ENCODE results near the gene KIFC1.

DNA sequence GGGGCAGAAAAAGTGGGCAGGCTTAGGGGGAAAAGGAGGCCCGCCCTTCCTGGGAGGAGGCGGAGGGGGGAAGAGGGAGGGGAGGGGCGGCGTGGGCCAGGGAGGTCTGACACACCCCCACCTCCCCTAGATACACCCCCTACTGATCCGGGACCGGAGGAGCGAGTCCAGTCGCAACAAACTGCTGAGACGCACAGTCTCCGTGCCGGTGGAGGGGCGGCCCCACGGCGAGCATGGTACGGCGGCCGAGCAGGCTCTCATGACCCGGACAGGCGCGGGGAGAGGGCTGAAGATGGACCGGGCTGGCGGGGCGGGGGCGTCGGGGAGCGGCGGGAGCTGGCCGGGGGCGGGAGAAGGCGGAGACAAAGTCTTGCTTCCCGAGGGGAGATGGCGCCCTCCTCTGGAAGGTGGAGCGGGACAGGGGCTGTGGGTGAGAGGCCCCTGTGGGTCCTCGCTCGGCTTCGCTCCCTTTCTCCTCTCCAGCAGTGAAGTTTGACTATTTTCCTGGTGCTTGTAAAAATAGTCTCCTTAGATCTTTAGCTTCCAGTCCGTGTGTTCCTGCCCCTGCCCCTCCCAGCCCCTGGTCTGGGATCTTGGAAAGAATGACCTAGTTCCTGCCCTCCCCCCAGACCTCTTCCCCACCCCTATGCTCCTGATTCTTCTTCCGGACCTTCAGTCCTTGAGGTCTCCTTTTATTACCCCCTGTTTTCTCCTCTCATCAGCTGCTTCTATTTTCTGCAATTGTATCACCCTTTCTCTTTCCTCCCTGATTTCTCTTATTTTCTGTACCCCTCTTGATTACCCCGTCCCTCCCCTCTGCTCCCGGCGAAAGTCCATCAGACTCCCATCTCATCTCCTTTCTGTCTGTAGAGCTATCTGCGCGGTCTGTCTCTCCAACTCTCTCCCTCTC lies 34.3 kb downstream of the KIFC1 start:
- peak; percentile 26 to 82 (median 48) for TF ChIP-seq CTCF (IDR thresholded peaks at IDR 0.05)
- no peak for TF ChIP-seq EP300 (IDR thresholded peaks at IDR 0.05)
- peak in 1 of 4 donors; percentile 62 for TF ChIP-seq POLR2A (IDR thresholded peaks at IDR 0.05)
- peak; percentile 85 to 88 for TF ChIP-seq POLR2AphosphoS5 (IDR thresholded peaks at IDR 0.05)
